Measurements from ENCODE around the gene MTFR1L. TPM values are rescaled to one million over a fixed set of nuclear protein-coding genes. Genes with fewer than 3 reads are reported as not detected.
A peak's percentile ranks its signal among the peaks of the same experiment; 100 is the strongest.

Gene MTFR1L
- total RNA-seq, 1 donor from 2014 or later, result 206 TPM

- DNase-seq (ENCODE audit: missing footprints), result peak; percentile 61
- intact Hi-C loops (cut with DNase I), result loop anchor here (10.0 kb wide), 1 partner anchor 571 kb away; the partner anchor contains the start of gene RSRP1
- no peak for ATAC-seq
Observed at GRCh38 chr1:25815208-25816111, 4.3 kb upstream of the MTFR1L start.

GRCh38 chr1:25816112-25816718, 3.5 kb upstream of the MTFR1L start:
- intact Hi-C loops (cut with DNase I), result loop anchor here (10.0 kb wide), 1 partner anchor 571 kb away; the partner anchor contains the start of gene RSRP1
- peak; percentile 44 for DNase-seq (ENCODE audit: missing footprints)
- no peak for ATAC-seq

- no peak for DNase-seq (ENCODE audit: missing footprints)
- no peak for ATAC-seq
- intact Hi-C loops (cut with DNase I), result loop anchor here (10.0 kb wide), 1 partner anchor 573 kb away; the partner anchor contains the start of gene RSRP1
Observed at GRCh38 chr1:25817840-25818501, 1.8 kb upstream of the MTFR1L start.

GRCh38 chr1:25818569-25818968, 1.2 kb upstream of the MTFR1L start:
- DNase-seq (ENCODE audit: missing footprints), result no peak
- intact Hi-C loops (cut with DNase I), result loop anchor here (10.0 kb wide), 1 partner anchor 574 kb away; the partner anchor contains the start of gene RSRP1
- no peak for ATAC-seq

GRCh38 chr1:25820247-25821111, 725 bp downstream of the MTFR1L start:
- DNase-seq (ENCODE audit: missing footprints) (peak; percentile 85), ATAC-seq (peak; percentile 58)
- intact Hi-C loops (cut with DNase I), result loop anchor here (5.0 kb wide), 1 partner anchor 177 kb away; the partner anchor contains the start of gene PAFAH2

GRCh38 chr1:25821112-25821476, 1.3 kb downstream of the MTFR1L start:
- ATAC-seq (no peak), DNase-seq (ENCODE audit: missing footprints) (no peak)
- intact Hi-C loops (cut with DNase I), result loop anchor here (5.0 kb wide), 1 partner anchor 176 kb away; the partner anchor contains the start of gene PAFAH2

GRCh38 chr1:25821630-25822091, 1.9 kb downstream of the MTFR1L start:
- ATAC-seq (no peak), DNase-seq (ENCODE audit: missing footprints) (no peak)
- intact Hi-C loops (cut with DNase I), result loop anchor here (5.0 kb wide), 1 partner anchor 176 kb away; the partner anchor contains the start of gene PAFAH2

GRCh38 chr1:25825605-25826004, 5.9 kb downstream of the MTFR1L start:
- intact Hi-C loops (cut with DNase I), result no loop called here
- DNase-seq (ENCODE audit: missing footprints) (no peak), ATAC-seq (no peak)

GRCh38 chr1:25826571-25826970, 6.8 kb downstream of the MTFR1L start:
- intact Hi-C loops (cut with DNase I), result no loop called here
- DNase-seq (ENCODE audit: missing footprints), result no peak

GRCh38 chr1:25828491-25828890, 8.7 kb downstream of the MTFR1L start:
- intact Hi-C loops (cut with DNase I), result no loop called here
- no peak for DNase-seq (ENCODE audit: missing footprints)
- ATAC-seq, result no peak

More at GRCh38 chr1:25826571-25826970, 6.8 kb downstream of the MTFR1L start:
- ATAC-seq, result no peak

GRCh38 chr1:25829046-25829445, 9.3 kb downstream of the MTFR1L start:
- DNase-seq (ENCODE audit: missing footprints), result no peak
- peak; percentile 36 for ATAC-seq
- intact Hi-C loops (cut with DNase I), result no loop called here

GRCh38 chr1:25831569-25832196, 11.9 kb downstream of the MTFR1L start:
- DNase-seq (ENCODE audit: missing footprints), result no peak
- no peak for ATAC-seq
- intact Hi-C loops (cut with DNase I), result no loop called here

- intact Hi-C loops (cut with DNase I), result no loop called here
- ATAC-seq, result no peak
- DNase-seq (ENCODE audit: missing footprints), result no peak
Observed at GRCh38 chr1:25832336-25833037, 12.7 kb downstream of the MTFR1L start.

- intact Hi-C loops (cut with DNase I), result no loop called here
- no peak for DNase-seq (ENCODE audit: missing footprints)
- ATAC-seq, result no peak
Observed at GRCh38 chr1:25833158-25833557, 13.4 kb downstream of the MTFR1L start.

- no peak for ATAC-seq
- intact Hi-C loops (cut with DNase I), result no loop called here
- DNase-seq (ENCODE audit: missing footprints), result no peak
Observed at GRCh38 chr1:25834894-25835293, 15.1 kb downstream of the MTFR1L start.

- intact Hi-C loops (cut with DNase I), result no loop called here
- no peak for ATAC-seq
- DNase-seq (ENCODE audit: missing footprints), result no peak
Observed at GRCh38 chr1:25836695-25837094, 16.9 kb downstream of the MTFR1L start.

- intact Hi-C loops (cut with DNase I), result no loop called here
- ATAC-seq, result no peak
- no peak for DNase-seq (ENCODE audit: missing footprints)
Observed at GRCh38 chr1:25837262-25837875, 17.6 kb downstream of the MTFR1L start.

Data from Right ventricle myocardium inferior (tissue), 1 donor.